ENCODE results near the gene UBAP1.
"Not testable (repeated sequence)": the region's sequence is repeated elsewhere in the genome, so short reads cannot be mapped to it uniquely, and the experiment has no call there.

UBAP1 gene

DNA sequence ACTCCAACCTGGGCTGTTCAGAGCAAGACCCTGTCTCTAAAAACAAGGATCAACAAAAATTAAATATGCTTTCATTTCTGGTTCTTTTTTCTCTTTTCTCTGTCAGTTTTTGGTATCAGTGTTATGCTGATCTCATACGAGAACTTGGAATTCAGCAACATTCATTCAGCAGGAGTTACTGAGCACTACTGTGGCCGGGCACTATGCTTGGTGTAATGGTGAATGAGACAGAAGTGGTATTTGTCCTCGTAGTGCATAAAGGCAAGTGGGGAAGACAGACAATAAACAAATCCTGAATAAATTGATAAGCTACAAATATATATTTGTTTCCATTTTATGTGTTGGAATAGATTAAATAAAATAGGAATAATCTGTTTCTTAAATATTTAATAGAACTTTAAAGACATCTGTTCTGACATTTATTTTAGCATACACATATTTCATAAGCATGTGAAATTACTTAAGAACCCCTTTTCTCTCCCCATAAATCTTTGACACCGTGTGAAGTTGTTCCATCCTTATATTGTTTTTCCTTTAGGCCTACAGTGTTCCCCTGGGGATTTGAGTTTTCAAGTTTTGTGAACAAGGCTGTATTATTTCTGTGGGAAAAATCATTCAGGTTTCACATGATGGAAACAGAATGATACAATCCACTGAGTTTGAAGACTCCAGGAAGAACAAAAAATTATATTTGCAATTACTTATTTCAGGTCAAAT lies 24.6 kb downstream of the UBAP1 start:
- Histone ChIP-seq H3K9me3 (ENCODE audit: severe bottlenecking) (no peaks in the 10 kb centered on the region), H3K27me3 (ENCODE audit: insufficient read depth, low read depth, severe bottlenecking) (no peaks in the 10 kb centered on the region), H3K36me3 (peaks cover 13% of the 10 kb centered on the region; the same call in 1 of the 2 replicates), H3K27ac (no peak overlapping the region), H3K4me3 (ENCODE audit: low read depth, low read length) (no peak overlapping the region)
- TF ChIP-seq, protein P1, sequence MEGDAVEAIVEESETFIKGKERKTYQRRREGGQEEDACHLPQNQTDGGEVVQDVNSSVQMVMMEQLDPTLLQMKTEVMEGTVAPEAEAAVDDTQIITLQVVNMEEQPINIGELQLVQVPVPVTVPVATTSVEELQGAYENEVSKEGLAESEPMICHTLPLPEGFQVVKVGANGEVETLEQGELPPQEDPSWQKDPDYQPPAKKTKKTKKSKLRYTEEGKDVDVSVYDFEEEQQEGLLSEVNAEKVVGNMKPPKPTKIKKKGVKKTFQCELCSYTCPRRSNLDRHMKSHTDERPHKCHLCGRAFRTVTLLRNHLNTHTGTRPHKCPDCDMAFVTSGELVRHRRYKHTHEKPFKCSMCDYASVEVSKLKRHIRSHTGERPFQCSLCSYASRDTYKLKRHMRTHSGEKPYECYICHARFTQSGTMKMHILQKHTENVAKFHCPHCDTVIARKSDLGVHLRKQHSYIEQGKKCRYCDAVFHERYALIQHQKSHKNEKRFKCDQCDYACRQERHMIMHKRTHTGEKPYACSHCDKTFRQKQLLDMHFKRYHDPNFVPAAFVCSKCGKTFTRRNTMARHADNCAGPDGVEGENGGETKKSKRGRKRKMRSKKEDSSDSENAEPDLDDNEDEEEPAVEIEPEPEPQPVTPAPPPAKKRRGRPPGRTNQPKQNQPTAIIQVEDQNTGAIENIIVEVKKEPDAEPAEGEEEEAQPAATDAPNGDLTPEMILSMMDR (IDR thresholded peaks at IDR 0.05; ENCODE audit: low read depth, low read length) = no peak
- DNase-seq = no peak

GRCh38 chr9:34203992-34204635 lies 25.3 kb downstream of the UBAP1 start:
- no peak overlapping the region for H3K27ac ChIP-seq
- H3K36me3 ChIP-seq = peaks cover 13% of the 10 kb centered on the region; the same call in 1 of the 2 replicates
- no peak overlapping the region for H3K4me3 ChIP-seq (ENCODE audit: low read depth, low read length)
- H3K9me3 ChIP-seq (ENCODE audit: severe bottlenecking) = no peaks in the 10 kb centered on the region
- TF ChIP-seq, protein P1 (IDR thresholded peaks at IDR 0.05; ENCODE audit: low read depth, low read length) = no peak
- DNase-seq = no peak
- H3K27me3 ChIP-seq (ENCODE audit: insufficient read depth, low read depth, severe bottlenecking) = no peaks in the 10 kb centered on the region

DNA sequence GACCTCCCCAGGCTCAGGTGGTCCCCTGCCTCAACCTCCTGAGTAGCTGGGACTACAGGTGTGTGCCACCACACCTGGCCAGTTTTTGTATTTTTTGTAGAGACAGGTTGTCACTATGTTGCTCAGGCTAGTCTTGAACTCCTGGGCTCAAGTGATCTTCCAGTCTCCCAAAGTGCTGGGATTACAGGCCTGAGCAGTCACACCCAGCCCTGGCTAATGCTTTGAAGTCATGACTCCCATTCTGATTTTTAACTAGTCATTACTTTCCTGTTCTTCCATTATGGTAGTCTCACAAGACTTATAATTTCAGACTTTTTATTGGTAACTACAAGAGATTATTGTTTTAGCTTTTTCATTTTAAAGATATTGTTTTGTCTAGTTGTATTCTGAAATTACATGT lies 26.3 kb downstream of the UBAP1 start:
- Histone ChIP-seq H3K27ac (no peak overlapping the region), H3K36me3 (peaks cover 13% of the 10 kb centered on the region; the same call in 1 of the 2 replicates), H3K9me3 (ENCODE audit: severe bottlenecking) (no peaks in the 10 kb centered on the region), H3K4me3 (ENCODE audit: low read depth, low read length) (no peak overlapping the region), H3K27me3 (ENCODE audit: insufficient read depth, low read depth, severe bottlenecking) (no peaks in the 10 kb centered on the region)
- TF ChIP-seq, protein P1 (IDR thresholded peaks at IDR 0.05; ENCODE audit: low read depth, low read length) = no peak
- DNase-seq = no peak

DNA sequence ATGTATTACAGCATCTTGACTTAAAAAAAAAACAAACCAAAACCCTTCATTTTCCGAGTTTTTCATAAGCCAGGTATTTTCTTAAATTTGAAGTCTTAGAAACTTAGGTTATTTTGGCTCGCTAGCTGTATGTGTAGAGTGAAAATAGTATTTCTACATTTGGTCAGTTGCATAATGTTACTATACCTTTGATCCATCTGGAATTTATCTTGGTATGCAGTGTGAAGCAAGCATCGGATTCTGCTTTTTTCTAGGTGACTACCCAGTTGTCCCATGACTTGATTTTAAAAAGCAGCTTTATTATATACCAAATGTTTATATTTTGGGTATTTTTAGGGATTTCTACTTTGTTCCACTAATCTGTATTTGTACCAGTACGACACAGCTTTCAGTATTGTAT lies 27.7 kb downstream of the UBAP1 start:
- Histone ChIP-seq H3K4me3 (ENCODE audit: low read depth, low read length) (no peak overlapping the region), H3K27me3 (ENCODE audit: insufficient read depth, low read depth, severe bottlenecking) (no peaks in the 10 kb centered on the region), H3K9me3 (ENCODE audit: severe bottlenecking) (no peaks in the 10 kb centered on the region), H3K36me3 (peaks cover 8% of the 10 kb centered on the region; the same call in 1 of the 2 replicates), H3K27ac (no peak overlapping the region)
- TF ChIP-seq, protein P1 (IDR thresholded peaks at IDR 0.05; ENCODE audit: low read depth, low read length) = no peak
- no peak for DNase-seq

- TF ChIP-seq, protein P1 (IDR thresholded peaks at IDR 0.05; ENCODE audit: low read depth, low read length) = no peak
- no peak overlapping the region for H3K27ac ChIP-seq
- H3K36me3 ChIP-seq = no peaks in the 10 kb centered on the region; the same call in 1 of the 2 replicates
- DNase-seq = no peak
- H3K4me3 ChIP-seq (ENCODE audit: low read depth, low read length) = no peak overlapping the region
- H3K27me3 ChIP-seq (ENCODE audit: insufficient read depth, low read depth, severe bottlenecking) = no peaks in the 10 kb centered on the region
- no peaks in the 10 kb centered on the region for H3K9me3 ChIP-seq (ENCODE audit: severe bottlenecking)
Measured at GRCh38 chr9:34211395-34211794, 32.6 kb downstream of the UBAP1 start.

- not testable (repeated sequence) for DNase-seq; H3K27ac ChIP-seq; H3K36me3 ChIP-seq; H3K4me3 ChIP-seq (ENCODE audit: low read depth, low read length); H3K9me3 ChIP-seq (ENCODE audit: severe bottlenecking); H3K27me3 ChIP-seq (ENCODE audit: insufficient read depth, low read depth, severe bottlenecking)
Measured at GRCh38 chr9:34214354-34215000, 35.6 kb downstream of the UBAP1 start.
